Measurements from ENCODE around the gene TCAIM.

Gene TCAIM

GRCh38 chr3:44434834-44435510 is 96.4 kb downstream of the TCAIM start:
- Histone ChIP-seq H3K36me3 (ENCODE audit: insufficient read depth, low read length) (no peaks in the 10 kb centered on the region), H3K4me2 (ENCODE audit: insufficient read depth, low read length) (no peak overlapping the region), H3K4me1 (ENCODE audit: insufficient read depth, low read length) (peaks cover 11% of the 10 kb centered on the region), H3K9me3 (ENCODE audit: insufficient read depth, low read length, severe bottlenecking) (no peaks in the 10 kb centered on the region), H3K9ac (ENCODE audit: low read depth, low read length) (no peak overlapping the region), H4K20me1 (ENCODE audit: insufficient read depth, low read length) (no peaks in the 10 kb centered on the region), H3K79me2 (ENCODE audit: insufficient read depth, low read length) (no peaks in the 10 kb centered on the region), H3K4me3 (ENCODE audit: low read depth in 1 of 2, low read length in 2 of 2) (no peak overlapping the region), H3K27ac (ENCODE audit: low read length) (no peak overlapping the region), H3K27me3 (ENCODE audit: insufficient read depth, low read length, poor library complexity) (no peaks in the 10 kb centered on the region), H2AFZ (ENCODE audit: low read depth, low read length) (no peak overlapping the region)
- TF ChIP-seq, protein P1, sequence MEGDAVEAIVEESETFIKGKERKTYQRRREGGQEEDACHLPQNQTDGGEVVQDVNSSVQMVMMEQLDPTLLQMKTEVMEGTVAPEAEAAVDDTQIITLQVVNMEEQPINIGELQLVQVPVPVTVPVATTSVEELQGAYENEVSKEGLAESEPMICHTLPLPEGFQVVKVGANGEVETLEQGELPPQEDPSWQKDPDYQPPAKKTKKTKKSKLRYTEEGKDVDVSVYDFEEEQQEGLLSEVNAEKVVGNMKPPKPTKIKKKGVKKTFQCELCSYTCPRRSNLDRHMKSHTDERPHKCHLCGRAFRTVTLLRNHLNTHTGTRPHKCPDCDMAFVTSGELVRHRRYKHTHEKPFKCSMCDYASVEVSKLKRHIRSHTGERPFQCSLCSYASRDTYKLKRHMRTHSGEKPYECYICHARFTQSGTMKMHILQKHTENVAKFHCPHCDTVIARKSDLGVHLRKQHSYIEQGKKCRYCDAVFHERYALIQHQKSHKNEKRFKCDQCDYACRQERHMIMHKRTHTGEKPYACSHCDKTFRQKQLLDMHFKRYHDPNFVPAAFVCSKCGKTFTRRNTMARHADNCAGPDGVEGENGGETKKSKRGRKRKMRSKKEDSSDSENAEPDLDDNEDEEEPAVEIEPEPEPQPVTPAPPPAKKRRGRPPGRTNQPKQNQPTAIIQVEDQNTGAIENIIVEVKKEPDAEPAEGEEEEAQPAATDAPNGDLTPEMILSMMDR (IDR thresholded peaks at IDR 0.05; ENCODE audit: borderline replicate concordance, extremely low read depth, low read length, poor library complexity, severe bottlenecking): no peak
- TF ChIP-seq EZH2 (IDR thresholded peaks at IDR 0.05; ENCODE audit: borderline replicate concordance, low read depth, low read length, severe bottlenecking): no peak
- no peak for ATAC-seq (ENCODE audit: insufficient read depth, low read depth)
- DNase-seq: no peak

- ATAC-seq (ENCODE audit: insufficient read depth, low read depth) (no peak), DNase-seq (no peak)
- no peaks in the 10 kb centered on the region for H3K36me3 ChIP-seq (ENCODE audit: insufficient read depth, low read length)
- H3K9ac ChIP-seq (ENCODE audit: low read depth, low read length): no peak overlapping the region
- H2AFZ ChIP-seq (ENCODE audit: low read depth, low read length): no peak overlapping the region
- H4K20me1 ChIP-seq (ENCODE audit: insufficient read depth, low read length): no peaks in the 10 kb centered on the region
- H3K4me2 ChIP-seq (ENCODE audit: insufficient read depth, low read length): no peak overlapping the region
- no peaks in the 10 kb centered on the region for H3K27me3 ChIP-seq (ENCODE audit: insufficient read depth, low read length, poor library complexity)
- no peak overlapping the region for H3K27ac ChIP-seq (ENCODE audit: low read length)
- H3K9me3 ChIP-seq (ENCODE audit: insufficient read depth, low read length, severe bottlenecking): no peaks in the 10 kb centered on the region
- TF ChIP-seq, protein P1 (IDR thresholded peaks at IDR 0.05; ENCODE audit: borderline replicate concordance, extremely low read depth, low read length, poor library complexity, severe bottlenecking): no peak
- TF ChIP-seq EZH2 (IDR thresholded peaks at IDR 0.05; ENCODE audit: borderline replicate concordance, low read depth, low read length, severe bottlenecking): no peak
- H3K4me3 ChIP-seq (ENCODE audit: low read depth in 1 of 2, low read length in 2 of 2): no peak overlapping the region
- H3K79me2 ChIP-seq (ENCODE audit: insufficient read depth, low read length): no peaks in the 10 kb centered on the region
- peaks cover 24% of the 10 kb centered on the region for H3K4me1 ChIP-seq (ENCODE audit: insufficient read depth, low read length)
These were observed 97.6 kb downstream of the TCAIM start for GRCh38 chr3:44436181-44436580.

GRCh38 chr3:44437800-44438199 is 99.2 kb downstream of the TCAIM start:
- Histone ChIP-seq H3K27me3 (ENCODE audit: insufficient read depth, low read length, poor library complexity) (no peaks in the 10 kb centered on the region), H3K9ac (ENCODE audit: low read depth, low read length) (no peak overlapping the region), H3K79me2 (ENCODE audit: insufficient read depth, low read length) (no peaks in the 10 kb centered on the region), H2AFZ (ENCODE audit: low read depth, low read length) (no peak overlapping the region), H3K9me3 (ENCODE audit: insufficient read depth, low read length, severe bottlenecking) (no peaks in the 10 kb centered on the region), H3K4me2 (ENCODE audit: insufficient read depth, low read length) (no peak overlapping the region), H3K4me3 (ENCODE audit: low read depth in 1 of 2, low read length in 2 of 2) (no peak overlapping the region), H3K36me3 (ENCODE audit: insufficient read depth, low read length) (peaks cover 8% of the 10 kb centered on the region; the same call in 1 of the 2 replicates), H3K27ac (ENCODE audit: low read length) (no peak overlapping the region), H4K20me1 (ENCODE audit: insufficient read depth, low read length) (no peaks in the 10 kb centered on the region), H3K4me1 (ENCODE audit: insufficient read depth, low read length) (peaks cover 38% of the 10 kb centered on the region)
- TF ChIP-seq, protein P1 (IDR thresholded peaks at IDR 0.05; ENCODE audit: borderline replicate concordance, extremely low read depth, low read length, poor library complexity, severe bottlenecking): no peak
- TF ChIP-seq EZH2 (IDR thresholded peaks at IDR 0.05; ENCODE audit: borderline replicate concordance, low read depth, low read length, severe bottlenecking): no peak
- no peak for DNase-seq
- ATAC-seq (ENCODE audit: insufficient read depth, low read depth): no peak
